Spleen (tissue), 11 donors: ENCODE results near the gene ELF1. TPM values are rescaled to one million over a fixed set of nuclear protein-coding genes. Genes with fewer than 3 reads are reported as not detected.

Experiments
- DNase-seq: peaks from one replicate; pipeline ENCODE4 v3.0.0-alpha.2; 2020
- H3K27ac ChIP-seq, 8 donors: fragments of 200-600 bp; sonication (generic) in 7 of 8; 1 replicate in 4 of 8; 2 replicates in 4 of 8; pipeline versions ENCODE4 v1.5.0 to v1.8.0; 2016 to 2021; ENCODE audit warnings: inconsistent platforms in 4 of 8, mild to moderate bottlenecking in 4 of 8, moderate library complexity in 1 of 8
- H3K27me3 ChIP-seq, 7 donors: fragments of 200-600 bp; sonication (generic) in 6 of 7; replicated peaks in 1 of 7; 1 replicate in 4 of 7; 2 replicates in 3 of 7; pipeline versions ENCODE4 v1.5.0 to v1.8.0; 2016 to 2021; ENCODE audit warnings: inconsistent platforms in 3 of 7, mild to moderate bottlenecking in 1 of 7
- H3K36me3 ChIP-seq, 6 donors: fragments of 200-600 bp; sonication (generic) in 5 of 6; 1 replicate in 4 of 6; 2 replicates in 2 of 6; pipeline versions ENCODE4 v1.5.0 to v1.8.0; 2016 to 2021; ENCODE audit warnings: inconsistent platforms in 2 of 6
- H3K4me1 ChIP-seq, 6 donors: fragments of 200-600 bp; sonication (generic) in 5 of 6; 1 replicate in 3 of 6; 2 replicates in 3 of 6; pipeline versions ENCODE4 v1.5.0 to v1.8.0; 2016 to 2021; ENCODE audit warnings: inconsistent platforms in 3 of 6
- H3K4me3 ChIP-seq, 8 donors: fragments of 200-600 bp; sonication (generic) in 7 of 8; 1 replicate in 4 of 8; 2 replicates in 4 of 8; pipeline versions ENCODE4 v1.5.0 to v1.8.0; 2016 to 2021; ENCODE audit warnings: inconsistent platforms in 4 of 8, mild to moderate bottlenecking in 4 of 8, moderate library complexity in 2 of 8
- H3K9me3 ChIP-seq, 8 donors: fragments of 200-600 bp; sonication (generic) in 7 of 8; 1 replicate in 4 of 8; 2 replicates in 4 of 8; pipeline versions ENCODE4 v1.5.0 to v1.8.0; 2016 to 2021; ENCODE audit warnings: inconsistent platforms in 4 of 8
- CTCF ChIP-seq, 11 experiments: fragments of 200-600 bp in 7 of 11; fragments of 450-650 bp in 4 of 11; sonication (generic) in 4 of 11; IDR thresholded peaks in 8 of 11; conservative IDR thresholded peaks in 3 of 11; 1 replicate in 7 of 11; 2 replicates in 4 of 11; pipeline versions ENCODE4 v1.4.0 to v1.8.0; 2016 to 2021; ENCODE audit warnings: antibody characterized with exemption in 11 of 11, inconsistent platforms in 4 of 11, mild to moderate bottlenecking in 1 of 11
- POLR2A ChIP-seq, 3 donors: fragments of 450-650 bp; IDR thresholded peaks; one replicate each; pipeline ENCODE4 v1.5.1; 2017; ENCODE audit warnings: antibody characterized with exemption in 3 of 3, mild to moderate bottlenecking in 1 of 3
- POLR2AphosphoS5 ChIP-seq, 3 donors: sonication (generic); formaldehyde crosslinking; IDR thresholded peaks; one replicate each; pipeline ENCODE4 v1.5.1; 2017; ENCODE audit warnings: antibody characterized with exemption in 3 of 3
- WGBS, 5 donors: extraction: QIAGEN DNeasy Blood & Tissue Kit in 3 of 5; methylation state at CpG; one replicate each; pipeline versions ENCODE4 v1.1.5 to v1.1.7; 2013 to 2018; 5-methylcytosine and 5-hydroxymethylcytosine counted together
- intact Hi-C: fragments of 100-400 bp; cut with DNase I; formaldehyde crosslinking; loops from one replicate; pipeline ENCODE4 v1.15.0; 2023; ENCODE audit warnings: low total_unique reads
- polyA plus RNA-seq, 3 donors: library from polyadenylated mRNA; stranded (reverse); fragments of 200-250 nt; gene quantifications; one replicate each; pipeline ENCODE4 v1.2.1, GENCODE V29; 2013
- total RNA-seq, 7 donors: library from RNA; depleted of rRNA in 3 of 7; stranded (reverse); fragments of >200 nt in 3 of 7; fragmentation: NEBNext Ultra II Directional in 4 of 7; extraction: Animal tissue kit (Norgen Biotek cat#: 25700) in 4 of 7; gene quantifications; one replicate each; pipeline versions ENCODE4 v1.1.0 to v1.2.1, GENCODE V29; 2016 to 2021
- donor health status: healthy with polysubstance abuse.
- donor health status: DM: no; HTN: no; CAD: no; lungs with moderate emphysema.
- donor health status: DM: no; HTN: no; CAD: no.
- donor health status: Bipolar disorder and iron deficiency.
- donor health status: healthy.
- donor health status: DM: no; HTN: no; CAD: no.
- donor health status: DM: yes; HTN: yes; CAD: no.

The ELF1 gene
- total and polyA plus RNA-seq, 10 donors = 18.0 to 146 (median 116) TPM

- Histone ChIP-seq H3K36me3 (peaks cover 0 to 3% (median 0%) of the 10 kb centered on the region in 6 donors), H3K4me3 (peak overlapping the region in 2 of 8 donors; percentile 10 to 35), H3K4me1 (peaks cover 35 to 100% (median 92%) of the 10 kb centered on the region in 6 donors), H3K27ac (peak overlapping the region; percentile 24 to 86 (median 79)), H3K9me3 (no peaks in the 10 kb centered on the region), H3K27me3 (no peaks in the 10 kb centered on the region)
- WGBS, 5 donors = 5 to 11% (median 8%) methylated on average over 4 of the region's 4 CpGs
- no peak for DNase-seq
- TF ChIP-seq POLR2A (IDR thresholded peaks at IDR 0.05) (no peak), POLR2AphosphoS5 (IDR thresholded peaks at IDR 0.05) (peak in 1 of 3 donors; percentile 30), CTCF (IDR thresholded peaks at IDR 0.05 in 8 of 11, conservative IDR thresholded peaks at IDR 0.05 in 3 of 11) (peak in 1 of 11 experiments; percentile 8)
- intact Hi-C loops = no loop called here
Observed at GRCh38 chr13:41004875-41005693, 14.0 kb downstream of the ELF1 start.

GRCh38 chr13:41002606-41003005 is 16.5 kb downstream of the ELF1 start:
- Histone ChIP-seq H3K4me3 (no peak overlapping the region), H3K36me3 (peaks cover 0 to 19% (median 0%) of the 10 kb centered on the region in 6 donors), H3K9me3 (no peaks in the 10 kb centered on the region), H3K27me3 (no peaks in the 10 kb centered on the region), H3K27ac (peak overlapping the region in 4 of 8 donors; percentile 76 to 86 (median 79)), H3K4me1 (peaks cover 39 to 100% (median 78%) of the 10 kb centered on the region in 6 donors)
- TF ChIP-seq POLR2AphosphoS5 (IDR thresholded peaks at IDR 0.05) (no peak), CTCF (IDR thresholded peaks at IDR 0.05 in 8 of 11, conservative IDR thresholded peaks at IDR 0.05 in 3 of 11) (no peak), POLR2A (IDR thresholded peaks at IDR 0.05) (no peak)
- 50 to 91% (median 79%) methylated on average over 2 of the region's 2 CpGs for WGBS, 5 donors
- intact Hi-C loops = no loop called here
- no peak for DNase-seq

GRCh38 chr13:41001695-41002094 is 17.4 kb downstream of the ELF1 start:
- Histone ChIP-seq H3K4me3 (no peak overlapping the region), H3K36me3 (peaks cover 0 to 26% (median 0%) of the 10 kb centered on the region in 6 donors), H3K27me3 (no peaks in the 10 kb centered on the region), H3K9me3 (no peaks in the 10 kb centered on the region), H3K27ac (peak overlapping the region in 4 of 8 donors; percentile 76 to 86 (median 79)), H3K4me1 (peaks cover 37 to 100% (median 77%) of the 10 kb centered on the region in 6 donors)
- 46 to 70% (median 68%) methylated on average over 5 of the region's 5 CpGs for WGBS, 5 donors
- intact Hi-C loops = no loop called here
- TF ChIP-seq CTCF (IDR thresholded peaks at IDR 0.05 in 8 of 11, conservative IDR thresholded peaks at IDR 0.05 in 3 of 11) (no peak), POLR2AphosphoS5 (IDR thresholded peaks at IDR 0.05) (no peak), POLR2A (IDR thresholded peaks at IDR 0.05) (no peak)
- no peak for DNase-seq

- 41 to 64% (median 52%) methylated on average over 3 of the region's 3 CpGs for WGBS, 5 donors
- no peaks in the 10 kb centered on the region for H3K27me3 ChIP-seq
- intact Hi-C loops = no loop called here
- H3K4me1 ChIP-seq = peaks cover 45 to 100% (median 77%) of the 10 kb centered on the region in 6 donors
- no peaks in the 10 kb centered on the region for H3K9me3 ChIP-seq
- H3K36me3 ChIP-seq = peaks cover 0 to 26% (median 0%) of the 10 kb centered on the region in 6 donors
- no peak overlapping the region for H3K27ac ChIP-seq
- no peak overlapping the region for H3K4me3 ChIP-seq
- TF ChIP-seq POLR2AphosphoS5 (IDR thresholded peaks at IDR 0.05) (no peak), CTCF (IDR thresholded peaks at IDR 0.05 in 8 of 11, conservative IDR thresholded peaks at IDR 0.05 in 3 of 11) (no peak), POLR2A (IDR thresholded peaks at IDR 0.05) (no peak)
- DNase-seq = no peak
Observed at GRCh38 chr13:40999416-40999815, 19.7 kb downstream of the ELF1 start.
